HCT116 (cell line): ENCODE results near the gene OSBPL8.

Experiments
- CEBPB ChIP-seq: IDR thresholded peaks from 2 replicates; pipeline ENCODE4 v1.6.1; 2012; ENCODE audit warnings: low read depth
- CTCF ChIP-seq, 3 experiments: fragments of 200-600 bp in 1 of 3; sonication (generic) in 1 of 3; IDR thresholded peaks in 2 of 3; conservative IDR thresholded peaks in 1 of 3; 2 replicates each; pipeline ENCODE4 v1.5.1; 2012 to 2017; ENCODE audit warnings: low read depth in 2 of 3, low read length in 2 of 3, antibody characterized with exemption in 1 of 3, borderline replicate concordance in 1 of 3, control low read depth in 1 of 3, mild to moderate bottlenecking in 1 of 3, mixed read lengths in 1 of 3, mixed run types in 1 of 3, moderate library complexity in 1 of 3; ENCODE audit not compliant: insufficient read depth in 1 of 3
- ELF1 ChIP-seq: IDR thresholded peaks from 2 replicates; pipeline ENCODE4 v1.6.1; 2012; ENCODE audit warnings: low read depth, borderline replicate concordance
- JUND ChIP-seq: IDR thresholded peaks from 2 replicates; pipeline ENCODE4 v1.6.1; 2012
- POLR2A ChIP-seq: IDR thresholded peaks from 2 replicates; pipeline ENCODE4 v1.7.0; 2011; ENCODE audit warnings: borderline replicate concordance; ENCODE audit not compliant: insufficient read depth, insufficient read length; ENCODE audit errors: extremely low read depth
- POLR2AphosphoS5 ChIP-seq: IDR thresholded peaks from 2 replicates; pipeline ENCODE4 v1.6.1; 2011; ENCODE audit warnings: mild to moderate bottlenecking, low read depth, low read length, moderate library complexity
- SP1 ChIP-seq: IDR thresholded peaks from 2 replicates; pipeline ENCODE4 v1.6.1; 2012; ENCODE audit warnings: low read depth

- no peak for TF ChIP-seq CTCF (IDR thresholded peaks at IDR 0.05 in 2 of 3, conservative IDR thresholded peaks at IDR 0.05 in 1 of 3; ENCODE audit: borderline replicate concordance in 1 of 3, insufficient read depth in 1 of 3, low read depth in 2 of 3, low read length in 2 of 3)
- no peak for TF ChIP-seq ELF1
- TF ChIP-seq SP1, result no peak
- TF ChIP-seq CEBPB, result no peak
- TF ChIP-seq POLR2AphosphoS5, result no peak
- no peak for TF ChIP-seq JUND
- no peak for TF ChIP-seq POLR2A
Measured at GRCh38 chr12:76407710-76408109, 151.9 kb downstream of the OSBPL8 start.
